Muscle of leg (tissue), 11 donors: Measurements from ENCODE around the gene SLC9A7. TPM values are rescaled to one million over a fixed set of nuclear protein-coding genes. Genes with fewer than 3 reads are reported as not detected.

ENCODE experiments used
- DNase-seq: peaks from one replicate; pipeline ENCODE4 v3.0.0; 2013
- H3K27ac ChIP-seq: one replicate; pipeline ENCODE4 v1.5.1; 2013; ENCODE audit warnings: mild to moderate bottlenecking, low read length, control low read depth
- H3K27me3 ChIP-seq: one replicate; pipeline ENCODE4 v1.6.1; 2013; ENCODE audit warnings: low read length; ENCODE audit not compliant: control insufficient read depth, insufficient read depth
- H3K36me3 ChIP-seq: one replicate; pipeline ENCODE4 v1.6.1; 2013; ENCODE audit warnings: low read length; ENCODE audit not compliant: control insufficient read depth, insufficient read depth
- H3K4me1 ChIP-seq: one replicate; pipeline ENCODE4 v1.6.1; 2013; ENCODE audit warnings: low read length; ENCODE audit not compliant: control insufficient read depth, insufficient read depth
- H3K4me3 ChIP-seq: one replicate; pipeline ENCODE4 v1.5.1; 2013; ENCODE audit warnings: low read length, control low read depth
- H3K9me3 ChIP-seq: replicated peaks from 2 replicates; pipeline ENCODE4 v1.6.1; 2013; ENCODE audit warnings: low read depth, low read length; ENCODE audit not compliant: control insufficient read depth
- WGBS: methylation state at CpG from one replicate; pipeline ENCODE4 v1.1.5; 2013; ENCODE audit warnings: missing lambda C conversion rate; ENCODE audit not compliant: insufficient coverage; 5-methylcytosine and 5-hydroxymethylcytosine counted together
- polyA plus RNA-seq, 8 donors: library from polyadenylated mRNA; unstranded; fragments of 120-200 nt; gene quantifications; one replicate each; pipeline versions ENCODE4 v1.2.1 to v1.2.3, GENCODE V29; 2013; ENCODE audit warnings: inconsistent platforms in 1 of 8, low replicate concordance in 1 of 8; ENCODE audit not compliant: insufficient read length in 8 of 8, insufficient read depth in 1 of 8
- total RNA-seq: library from RNA; stranded (reverse); fragments of 120-200 nt; gene quantifications from one replicate; pipeline ENCODE4 v1.2.4, GENCODE V29; 2013

Gene SLC9A7
- total and polyA plus RNA-seq, 9 donors = 5.4 to 12.3 (median 6.7) TPM

GRCh38 chrX:46782034-46782433 lies 23.1 kb upstream of the SLC9A7 start:
- no peaks in the 10 kb centered on the region for H3K9me3 ChIP-seq
- no peaks in the 10 kb centered on the region for H3K4me1 ChIP-seq
- H3K36me3 ChIP-seq = no peaks in the 10 kb centered on the region
- H3K27me3 ChIP-seq = peaks cover 23% of the 10 kb centered on the region
- H3K27ac ChIP-seq = no peak overlapping the region
- 60% methylated on average over 1 of the region's 4 CpGs for whole genome bisulfite sequencing
- DNase-seq = no peak
- H3K4me3 ChIP-seq = no peak overlapping the region

DNA sequence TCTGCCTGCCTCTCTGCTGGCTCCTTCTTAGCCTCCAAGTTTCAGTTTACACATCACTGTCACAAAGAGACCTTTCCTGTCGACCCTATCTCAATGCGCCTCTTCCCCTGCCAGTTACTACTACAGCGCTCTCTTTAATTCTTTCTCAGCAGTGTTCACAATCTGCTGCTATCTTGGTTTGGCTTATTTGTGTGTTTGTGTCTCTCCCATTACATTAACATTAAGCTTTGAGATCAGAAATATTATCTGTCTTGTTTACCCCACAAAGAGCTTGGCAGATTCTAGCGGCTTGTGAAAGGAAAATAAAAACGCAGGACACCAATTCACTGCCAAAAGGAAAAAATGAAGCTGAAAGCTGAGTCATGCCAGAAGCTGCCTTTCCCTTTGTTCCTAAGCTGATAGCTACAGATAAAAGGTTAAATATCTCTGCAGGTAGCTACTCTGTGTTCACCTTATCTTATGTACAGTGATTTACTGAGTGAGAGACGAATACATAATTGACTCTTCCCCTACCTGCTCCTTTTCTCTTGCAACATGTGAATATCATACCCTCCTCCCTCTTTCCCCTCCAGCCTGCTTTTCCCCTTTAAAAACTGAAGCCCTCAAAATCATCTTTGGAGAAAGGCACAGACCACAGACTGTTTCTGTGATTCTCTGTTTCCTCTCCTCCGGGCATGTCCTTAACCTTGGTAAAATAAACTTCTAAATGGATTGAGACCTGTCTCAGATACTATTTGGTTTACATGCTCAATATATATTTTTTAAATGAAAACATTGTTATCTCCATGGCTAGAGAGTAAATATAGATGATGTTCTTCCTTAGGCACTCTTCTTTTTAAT lies 19.3 kb upstream of the SLC9A7 start:
- H3K4me1 ChIP-seq = no peaks in the 10 kb centered on the region
- H3K4me3 ChIP-seq = no peak overlapping the region
- H3K27me3 ChIP-seq = peaks cover 16% of the 10 kb centered on the region
- no peaks in the 10 kb centered on the region for H3K9me3 ChIP-seq
- DNase-seq = no peak
- 36% methylated on average over 4 of the region's 7 CpGs for WGBS
- H3K36me3 ChIP-seq = no peaks in the 10 kb centered on the region
- H3K27ac ChIP-seq = no peak overlapping the region

DNA sequence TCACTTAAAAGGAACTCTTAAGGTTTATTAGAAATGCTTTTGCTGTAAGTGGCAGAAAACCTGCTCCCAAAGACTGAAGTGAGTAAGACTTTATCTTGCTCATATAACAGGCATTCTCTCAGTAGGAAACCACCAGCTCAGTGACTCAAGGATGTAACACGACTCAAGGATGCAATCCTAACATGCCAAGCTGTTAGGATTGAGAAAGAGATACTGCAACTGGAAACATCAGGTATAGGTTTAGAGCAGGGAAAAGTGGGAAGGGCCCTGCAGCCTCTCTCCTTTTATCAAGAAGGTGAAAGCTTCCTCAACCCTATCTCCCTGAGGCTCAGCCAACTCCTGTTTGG lies 11.9 kb upstream of the SLC9A7 start:
- no peak overlapping the region for H3K4me3 ChIP-seq
- peaks cover 8% of the 10 kb centered on the region for H3K27me3 ChIP-seq
- WGBS = no CpG with 5 or more reads among the region's 1 CpG
- no peaks in the 10 kb centered on the region for H3K4me1 ChIP-seq
- no peaks in the 10 kb centered on the region for H3K9me3 ChIP-seq
- no peak for DNase-seq
- H3K36me3 ChIP-seq = no peaks in the 10 kb centered on the region
- no peak overlapping the region for H3K27ac ChIP-seq

GRCh38 chrX:46770000-46770816 lies 11.3 kb upstream of the SLC9A7 start:
- Histone ChIP-seq H3K36me3 (no peaks in the 10 kb centered on the region), H3K27ac (no peak overlapping the region), H3K4me1 (no peaks in the 10 kb centered on the region), H3K9me3 (no peaks in the 10 kb centered on the region), H3K27me3 (peaks cover 7% of the 10 kb centered on the region), H3K4me3 (no peak overlapping the region)
- DNase-seq = no peak
- WGBS = no CpG with 5 or more reads among the region's 4 CpGs

DNA sequence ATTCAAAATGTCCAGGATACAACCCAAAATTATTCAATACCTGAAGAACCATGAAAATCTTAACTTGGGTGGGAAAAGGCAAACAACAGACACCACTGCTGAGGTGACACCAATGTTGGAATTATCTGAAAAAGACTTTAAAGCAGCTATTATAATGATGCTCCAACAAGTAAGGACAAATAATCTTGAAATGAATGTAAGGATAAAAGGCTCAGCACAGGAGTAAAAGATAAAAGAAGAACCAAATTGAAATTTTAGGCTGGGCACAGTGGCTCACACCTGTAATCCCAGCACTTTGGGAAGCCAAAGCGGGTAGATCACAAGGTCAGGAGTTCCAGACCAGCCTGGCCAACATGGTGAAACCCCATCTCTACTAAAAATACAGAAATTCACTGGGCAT lies 4.0 kb upstream of the SLC9A7 start:
- H3K27me3 ChIP-seq = peaks cover 18% of the 10 kb centered on the region
- H3K27ac ChIP-seq = no peak overlapping the region
- H3K9me3 ChIP-seq = peaks cover 3% of the 10 kb centered on the region
- no peak overlapping the region for H3K4me3 ChIP-seq
- H3K4me1 ChIP-seq = peaks cover 5% of the 10 kb centered on the region
- WGBS = no CpG with 5 or more reads among the region's 1 CpG
- H3K36me3 ChIP-seq = no peaks in the 10 kb centered on the region
- no peak for DNase-seq

DNA sequence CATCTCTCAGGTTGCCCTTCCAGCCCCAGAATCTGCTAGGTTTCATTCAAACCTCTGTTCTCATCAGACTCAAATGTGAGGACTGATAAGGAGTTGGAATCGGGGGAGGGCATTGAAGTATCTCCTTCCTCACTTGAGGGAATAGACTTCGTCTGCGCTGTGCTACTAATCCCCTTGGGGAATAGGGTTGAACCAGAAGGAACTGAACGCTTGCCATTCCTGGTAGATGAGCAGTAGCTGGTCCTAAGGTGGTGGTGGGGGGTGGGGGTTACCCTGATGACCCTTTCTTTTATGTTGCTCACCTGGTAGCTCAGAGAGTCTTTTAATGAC lies 692 bp upstream of the SLC9A7 start:
- Histone ChIP-seq H3K27me3 (peaks cover 16% of the 10 kb centered on the region), H3K36me3 (no peaks in the 10 kb centered on the region), H3K4me3 (peak overlapping the region; percentile 35), H3K9me3 (peaks cover 3% of the 10 kb centered on the region), H3K4me1 (peaks cover 5% of the 10 kb centered on the region), H3K27ac (no peak overlapping the region)
- no peak for DNase-seq
- 47% methylated on average over 3 of the region's 4 CpGs for WGBS

DNA sequence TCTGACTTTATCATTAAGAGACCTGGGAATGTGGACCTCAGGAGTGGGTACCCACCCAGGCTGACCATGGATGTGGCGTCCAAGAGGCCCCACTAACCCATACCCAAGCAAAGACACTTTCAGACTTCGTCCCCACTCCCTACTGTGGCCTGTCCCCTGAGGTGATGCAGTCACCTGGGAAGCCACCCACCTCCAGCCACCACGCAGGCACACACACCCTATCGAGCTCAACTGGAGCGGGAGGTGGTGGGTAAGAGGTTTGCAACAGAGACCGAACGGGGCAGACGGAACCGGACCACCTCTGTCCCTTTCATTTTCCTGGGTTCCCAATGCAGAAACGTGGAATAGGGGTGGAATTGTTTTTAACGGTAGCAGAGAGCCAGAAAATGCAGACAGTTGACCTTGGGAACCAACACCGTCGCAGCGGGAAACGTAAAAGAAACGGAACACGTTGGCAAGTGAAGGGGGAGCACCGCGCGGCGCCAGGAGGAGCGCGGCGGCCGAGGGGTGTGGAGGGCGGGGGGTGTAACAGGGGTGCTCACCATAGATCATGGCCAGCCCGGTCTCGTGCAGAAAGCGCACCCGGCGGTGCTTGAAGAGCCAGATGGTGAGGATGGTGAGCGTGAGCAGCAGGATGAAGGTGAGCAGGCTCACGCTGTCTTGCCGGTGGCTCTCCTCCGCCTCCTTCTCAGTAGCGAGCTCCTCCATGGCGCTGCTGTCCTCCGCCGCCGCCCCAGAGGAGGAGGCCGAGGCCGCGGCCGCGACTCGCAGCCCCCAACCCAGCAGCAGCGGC lies 559 bp downstream of the SLC9A7 start:
- Histone ChIP-seq H3K27me3 (peaks cover 16% of the 10 kb centered on the region), H3K36me3 (no peaks in the 10 kb centered on the region), H3K9me3 (peaks cover 3% of the 10 kb centered on the region), H3K27ac (no peak overlapping the region), H3K4me3 (peak overlapping the region; percentile 41), H3K4me1 (peaks cover 5% of the 10 kb centered on the region)
- DNase-seq = no peak
- WGBS = 30% methylated on average over 39 of the region's 47 CpGs

DNA sequence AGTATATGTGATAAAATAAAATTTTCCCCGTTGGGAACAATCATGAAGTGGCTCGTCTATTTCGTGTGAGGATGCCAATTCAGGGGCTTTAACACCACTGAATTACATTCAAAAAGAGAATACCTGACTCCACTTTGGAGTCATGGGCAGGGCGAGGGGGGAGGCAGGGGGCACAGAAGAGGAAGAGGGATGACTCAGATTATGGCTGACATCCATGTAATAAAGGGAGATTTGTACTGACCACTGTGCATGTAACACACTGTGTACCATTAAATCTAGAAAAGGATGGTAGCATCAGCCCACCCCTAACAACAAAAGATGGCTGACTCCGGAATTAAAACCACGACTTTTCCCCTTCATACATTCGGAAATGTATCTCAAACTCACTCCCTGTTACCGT lies 1.3 kb downstream of the SLC9A7 start:
- Histone ChIP-seq H3K9me3 (no peaks in the 10 kb centered on the region), H3K4me3 (no peak overlapping the region), H3K4me1 (peaks cover 5% of the 10 kb centered on the region), H3K27ac (no peak overlapping the region), H3K36me3 (no peaks in the 10 kb centered on the region), H3K27me3 (peaks cover 16% of the 10 kb centered on the region)
- no peak for DNase-seq
- WGBS = 64% methylated on average over 4 of the region's 8 CpGs

DNA sequence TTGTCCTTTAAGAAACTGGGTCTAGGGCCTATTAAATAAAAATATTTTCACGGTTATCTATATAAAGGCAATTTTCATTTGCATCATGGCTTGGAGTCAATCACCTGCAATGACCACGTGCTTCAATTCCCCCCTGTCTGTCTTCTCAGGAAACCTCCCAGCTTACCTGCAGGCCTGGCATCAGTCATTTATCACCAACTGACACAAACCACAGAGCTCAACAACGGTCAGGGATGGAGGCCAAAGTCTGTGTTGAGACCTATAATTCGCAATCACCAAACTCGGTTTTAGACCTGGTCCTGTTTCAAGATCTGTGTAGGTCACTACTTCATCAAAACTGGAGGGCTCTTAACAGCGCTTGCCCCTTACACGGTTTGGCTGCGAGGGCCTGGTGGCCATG lies 1.9 kb downstream of the SLC9A7 start:
- Histone ChIP-seq H3K4me3 (no peak overlapping the region), H3K27me3 (peaks cover 15% of the 10 kb centered on the region), H3K9me3 (no peaks in the 10 kb centered on the region), H3K4me1 (peaks cover 5% of the 10 kb centered on the region), H3K36me3 (no peaks in the 10 kb centered on the region), H3K27ac (no peak overlapping the region)
- WGBS = 67% methylated on average over 7 of the region's 8 CpGs
- DNase-seq = no peak

- Histone ChIP-seq H3K27ac (no peak overlapping the region), H3K9me3 (no peaks in the 10 kb centered on the region), H3K4me1 (peaks cover 5% of the 10 kb centered on the region), H3K27me3 (peaks cover 14% of the 10 kb centered on the region), H3K36me3 (no peaks in the 10 kb centered on the region), H3K4me3 (no peak overlapping the region)
- no peak for DNase-seq
- 100% methylated on average over 1 of the region's 10 CpGs for WGBS
Observed at GRCh38 chrX:46755671-46756070, 3.2 kb downstream of the SLC9A7 start.
